GM12874 (cell line): ENCODE measurements around the gene GADD45G.

ENCODE experiments used
- CTCF ChIP-seq: IDR thresholded peaks from 2 replicates; pipeline ENCODE4 v1.5.1; 2011; ENCODE audit warnings: low read depth, mild to moderate bottlenecking, control low read depth, low read length, moderate library complexity; ENCODE audit not compliant: insufficient read depth

The GADD45G gene

GRCh38 chr9:89640361-89640760 is 35.5 kb downstream of the GADD45G start:
- no peak for TF ChIP-seq CTCF

- no peak for TF ChIP-seq CTCF
These were observed 36.0 kb downstream of the GADD45G start for GRCh38 chr9:89640801-89641200.

- TF ChIP-seq CTCF: no peak
These were observed 37.2 kb downstream of the GADD45G start for GRCh38 chr9:89641980-89642379.

DNA sequence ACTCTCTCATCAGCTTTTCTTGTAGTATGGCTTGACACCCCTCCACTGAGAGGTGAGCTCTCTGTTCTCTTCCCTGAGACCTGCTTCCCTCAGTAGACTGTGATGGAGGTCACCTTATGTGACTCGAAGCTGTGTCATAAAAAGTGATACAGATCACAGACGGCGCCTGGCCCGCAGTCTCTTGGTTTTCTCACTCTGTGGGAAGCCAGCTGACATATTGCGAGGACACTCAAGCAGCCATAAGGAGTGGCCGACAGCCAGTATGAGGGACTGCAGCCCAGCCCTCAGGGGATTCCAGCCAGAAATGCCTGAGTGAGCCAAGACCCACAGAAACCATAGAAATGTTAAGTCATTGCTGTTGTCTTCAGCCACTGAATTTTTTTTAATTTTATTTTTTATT is 38.0 kb downstream of the GADD45G start:
- no peak for TF ChIP-seq CTCF

GRCh38 chr9:89646189-89646939 is 41.6 kb downstream of the GADD45G start:
- no peak for TF ChIP-seq CTCF

DNA sequence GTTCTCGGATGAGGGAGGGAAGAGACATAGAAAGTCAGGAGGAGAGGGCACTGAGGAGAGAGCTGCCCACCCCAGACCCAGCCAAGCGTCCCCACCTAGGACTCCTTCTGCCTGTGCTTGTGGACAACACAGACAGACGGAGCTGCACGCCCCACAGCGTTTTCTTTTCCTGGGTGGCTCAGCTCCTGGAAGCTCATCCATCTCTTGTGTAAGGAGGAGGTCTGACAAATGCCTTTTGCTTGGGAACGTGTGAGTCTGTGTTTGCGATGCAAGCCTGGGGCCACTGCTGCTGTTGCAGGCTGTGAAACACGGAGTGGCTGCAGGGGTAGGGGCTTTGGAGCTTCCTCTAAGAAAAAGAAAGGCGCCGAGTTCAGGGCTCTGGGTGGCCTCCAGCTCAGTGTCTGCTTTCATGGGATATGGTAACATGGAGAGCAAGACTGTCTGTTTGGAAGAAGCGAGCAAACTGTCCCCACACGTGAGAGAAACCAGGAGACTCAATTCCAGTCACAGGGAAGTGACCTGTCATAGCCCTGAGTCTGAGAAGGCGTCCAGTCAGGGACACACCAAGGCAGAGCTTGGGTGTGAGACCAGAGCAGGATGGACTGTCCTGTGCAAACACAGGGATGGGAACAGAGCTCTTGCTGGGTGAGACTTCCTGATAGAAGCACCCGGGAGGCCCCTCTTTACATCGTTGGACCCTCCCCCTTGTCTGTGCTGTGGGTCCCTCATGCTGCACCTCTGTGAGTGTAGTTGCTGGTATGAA is 42.7 kb downstream of the GADD45G start:
- no peak for TF ChIP-seq CTCF

DNA sequence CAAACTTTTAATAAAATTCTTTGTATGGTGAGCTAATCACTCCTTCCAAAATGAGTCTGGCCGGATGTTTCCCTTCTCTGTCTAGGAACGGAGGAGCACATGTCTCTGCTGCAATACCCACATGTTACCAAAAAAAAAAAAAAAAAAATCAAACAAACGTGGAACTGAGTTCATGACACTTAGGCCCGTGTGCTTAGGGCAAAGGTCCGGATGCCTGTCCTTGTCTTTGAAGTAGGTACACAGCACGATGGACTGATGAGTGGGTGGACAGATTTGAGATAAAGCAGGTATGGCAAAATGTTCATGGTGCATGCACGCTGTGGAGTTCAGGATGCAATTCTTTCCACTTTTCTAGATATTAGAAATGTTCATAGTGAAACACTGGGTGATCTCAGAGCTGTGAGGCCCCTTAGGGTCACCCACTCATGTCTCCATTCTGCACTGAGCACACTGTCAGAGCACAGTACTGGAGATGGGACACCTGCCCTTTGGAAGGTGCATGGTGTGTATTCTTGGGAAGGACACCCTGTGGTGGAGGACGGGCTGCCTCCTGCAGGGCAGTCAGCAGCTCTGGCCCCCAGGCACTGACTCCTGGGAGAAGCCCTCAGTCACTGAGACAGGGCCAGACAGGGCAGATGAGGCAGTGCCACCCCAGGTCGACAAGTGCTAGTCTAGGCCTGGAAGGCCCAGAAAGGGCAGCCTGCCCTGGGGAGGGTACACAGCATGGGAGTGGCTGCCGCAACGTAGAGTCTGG is 43.6 kb downstream of the GADD45G start:
- TF ChIP-seq CTCF: no peak
